ENCODE data around the gene RPAP2. TPM values are rescaled to one million over a fixed set of nuclear protein-coding genes. Genes with fewer than 3 reads are reported as not detected.

Gene RPAP2
- total RNA-seq, 1 donor from 2014 or later: 22.3 TPM

GRCh38 chr1:92315766-92316599 lies 17.1 kb downstream of the RPAP2 start:
- H3K27me3 ChIP-seq: no peaks in the 10 kb centered on the region
- peaks cover 24% of the 10 kb centered on the region for H3K36me3 ChIP-seq
- no peak for DNase-seq
- intact Hi-C loops (cut with DNase I): no loop called here
- no peak for ATAC-seq
- no peak overlapping the region for H3K27ac ChIP-seq
- H3K4me3 ChIP-seq: no peak overlapping the region
- no peaks in the 10 kb centered on the region for H3K9me3 ChIP-seq
- H3K4me1 ChIP-seq: peaks cover 6% of the 10 kb centered on the region
- no peak for TF ChIP-seq CTCF (IDR thresholded peaks at IDR 0.05)

- no peak for TF ChIP-seq CTCF (IDR thresholded peaks at IDR 0.05)
- ATAC-seq (no peak), DNase-seq (no peak)
- Histone ChIP-seq H3K4me3 (no peak overlapping the region), H3K36me3 (peaks cover 22% of the 10 kb centered on the region), H3K27me3 (no peaks in the 10 kb centered on the region), H3K27ac (no peak overlapping the region), H3K9me3 (no peaks in the 10 kb centered on the region), H3K4me1 (peaks cover 6% of the 10 kb centered on the region)
- intact Hi-C loops (cut with DNase I): no loop called here
Measured at GRCh38 chr1:92317836-92318493, 19.1 kb downstream of the RPAP2 start.

GRCh38 chr1:92323473-92324453 lies 24.9 kb downstream of the RPAP2 start:
- Histone ChIP-seq H3K4me1 (no peaks in the 10 kb centered on the region), H3K27ac (no peak overlapping the region), H3K4me3 (no peak overlapping the region), H3K27me3 (no peaks in the 10 kb centered on the region), H3K9me3 (peaks cover 11% of the 10 kb centered on the region), H3K36me3 (peaks cover 32% of the 10 kb centered on the region)
- intact Hi-C loops (cut with DNase I): no loop called here
- TF ChIP-seq CTCF (IDR thresholded peaks at IDR 0.05): no peak
- DNase-seq: no peak
- ATAC-seq: no peak

GRCh38 chr1:92324784-92325183 lies 25.9 kb downstream of the RPAP2 start:
- ATAC-seq (no peak), DNase-seq (no peak)
- intact Hi-C loops (cut with DNase I): no loop called here
- TF ChIP-seq CTCF (IDR thresholded peaks at IDR 0.05): no peak
- peaks cover 11% of the 10 kb centered on the region for H3K9me3 ChIP-seq
- peaks cover 32% of the 10 kb centered on the region for H3K36me3 ChIP-seq
- no peak overlapping the region for H3K4me3 ChIP-seq
- no peaks in the 10 kb centered on the region for H3K27me3 ChIP-seq
- H3K4me1 ChIP-seq: no peaks in the 10 kb centered on the region
- no peak overlapping the region for H3K27ac ChIP-seq

GRCh38 chr1:92326681-92327080 lies 27.8 kb downstream of the RPAP2 start:
- DNase-seq (no peak), ATAC-seq (no peak)
- intact Hi-C loops (cut with DNase I): no loop called here
- no peaks in the 10 kb centered on the region for H3K4me1 ChIP-seq
- peaks cover 20% of the 10 kb centered on the region for H3K36me3 ChIP-seq
- no peak overlapping the region for H3K4me3 ChIP-seq
- no peak for TF ChIP-seq CTCF (IDR thresholded peaks at IDR 0.05)
- no peaks in the 10 kb centered on the region for H3K27me3 ChIP-seq
- peaks cover 11% of the 10 kb centered on the region for H3K9me3 ChIP-seq
- H3K27ac ChIP-seq: no peak overlapping the region

Data from upper lobe of right lung (tissue), 1 donor.